HG03521 (cell line): ENCODE data around the gene MUC15.

Source experiments
- ATAC-seq: cut with Tn5 transposase; IDR thresholded peaks from one replicate; pipeline ENCODE4 v1.9.1; 2021; ENCODE audit warnings: mild to moderate bottlenecking, moderate library complexity; ENCODE audit not compliant: unreplicated experiment

The MUC15 gene

GRCh38 chr11:26575946-26576345 is 3.9 kb upstream of the MUC15 start:
- ATAC-seq: no peak

GRCh38 chr11:26573896-26574295 is 1.8 kb upstream of the MUC15 start:
- no peak for ATAC-seq

GRCh38 chr11:26572770-26573402 is 823 bp upstream of the MUC15 start:
- ATAC-seq: no peak

GRCh38 chr11:26569646-26570045 is 2.4 kb downstream of the MUC15 start:
- no peak for ATAC-seq

GRCh38 chr11:26558190-26558589 is 13.9 kb downstream of the MUC15 start:
- ATAC-seq: no peak

- ATAC-seq: no peak
Observed at GRCh38 chr11:26557666-26558065, 14.4 kb downstream of the MUC15 start.

GRCh38 chr11:26556582-26556981 is 15.5 kb downstream of the MUC15 start:
- ATAC-seq: no peak

GRCh38 chr11:26554455-26554854 is 17.6 kb downstream of the MUC15 start:
- ATAC-seq: no peak

- no peak for ATAC-seq
Observed at GRCh38 chr11:26553182-26553581, 18.9 kb downstream of the MUC15 start.

- no peak for ATAC-seq
Observed at GRCh38 chr11:26551186-26551801, 20.8 kb downstream of the MUC15 start.

GRCh38 chr11:26550022-26550421 is 22.0 kb downstream of the MUC15 start:
- no peak for ATAC-seq

- no peak for ATAC-seq
Observed at GRCh38 chr11:26549176-26549575, 22.9 kb downstream of the MUC15 start.

GRCh38 chr11:26541870-26542269 is 30.2 kb downstream of the MUC15 start:
- no peak for ATAC-seq

- ATAC-seq: no peak
Observed at GRCh38 chr11:26539517-26539916, 32.5 kb downstream of the MUC15 start.

GRCh38 chr11:26537341-26537740 is 34.7 kb downstream of the MUC15 start:
- no peak for ATAC-seq

- ATAC-seq: no peak
Observed at GRCh38 chr11:26527685-26528084, 44.4 kb downstream of the MUC15 start.

GRCh38 chr11:26522912-26523610 is 49.0 kb downstream of the MUC15 start:
- no peak for ATAC-seq

- ATAC-seq: no peak
Observed at GRCh38 chr11:26519469-26519868, 52.6 kb downstream of the MUC15 start.

GRCh38 chr11:26512196-26512595 is 59.9 kb downstream of the MUC15 start:
- ATAC-seq: no peak

- no peak for ATAC-seq
Observed at GRCh38 chr11:26510756-26511155, 61.3 kb downstream of the MUC15 start.

GRCh38 chr11:26510164-26510563 is 61.9 kb downstream of the MUC15 start:
- ATAC-seq: no peak
